Activated T-cell treated with anti-CD3 and anti-CD28 coated beads, Interleukin-2, amount 50 U/mL, for 24 hours (primary cell): Measurements from ENCODE around the gene ABCA3.
"Not testable (repeated sequence)": the region's sequence is repeated elsewhere in the genome, so short reads cannot be mapped to it uniquely, and the experiment has no call there.

ENCODE experiments used
- DNase-seq: peaks from one replicate; pipeline ENCODE4 v3.0.0-alpha.2; 2020
- H3K27ac Mint-ChIP-seq: 2 replicates; pipeline ENCODE4 v1.8.0; 2020; ENCODE audit warnings: mild to moderate bottlenecking, mixed read lengths
- H3K27me3 Mint-ChIP-seq: 2 replicates; pipeline ENCODE4 v1.8.0; 2020; ENCODE audit warnings: mixed read lengths
- H3K36me3 Mint-ChIP-seq: 2 replicates; pipeline ENCODE4 v1.8.0; 2020; ENCODE audit warnings: low read depth, mixed read lengths
- H3K4me1 Mint-ChIP-seq: 2 replicates; pipeline ENCODE4 v1.8.0; 2020; ENCODE audit warnings: low read depth, mixed read lengths
- H3K4me3 Mint-ChIP-seq: 2 replicates; pipeline ENCODE4 v1.8.0; 2020; ENCODE audit warnings: mild to moderate bottlenecking, moderate library complexity, mixed read lengths
- H3K9me3 Mint-ChIP-seq: 2 replicates; pipeline ENCODE4 v1.8.0; 2020; ENCODE audit warnings: mixed read lengths

The ABCA3 gene

DNA sequence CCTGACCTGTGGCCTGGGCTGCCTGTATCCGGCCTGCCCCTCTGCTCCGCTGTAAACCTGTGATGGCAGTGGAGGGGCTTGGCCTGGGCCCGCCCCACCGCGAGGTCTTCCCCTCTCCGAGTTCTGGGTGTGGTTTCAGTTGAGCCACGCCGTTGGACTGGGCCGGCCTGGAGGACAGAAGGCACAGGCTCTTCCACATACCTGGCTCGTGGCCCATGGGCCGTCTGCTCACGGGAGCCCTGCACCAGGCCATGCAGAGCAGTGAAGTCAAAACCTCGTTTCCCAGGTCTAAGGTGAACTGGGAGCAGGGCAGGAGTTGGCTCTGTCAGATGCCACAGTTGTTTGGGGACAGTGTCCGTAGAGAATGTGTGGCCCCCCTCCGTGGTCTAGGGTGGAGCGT lies 67.0 kb downstream of the ABCA3 start:
- no peaks in the 10 kb centered on the region for H3K27me3 Mint-ChIP-seq
- H3K36me3 Mint-ChIP-seq, result peaks cover 6% of the 10 kb centered on the region
- no peak overlapping the region for H3K4me3 Mint-ChIP-seq
- DNase-seq, result no peak
- peaks cover 11% of the 10 kb centered on the region for H3K4me1 Mint-ChIP-seq
- H3K9me3 Mint-ChIP-seq, result no peaks in the 10 kb centered on the region
- H3K27ac Mint-ChIP-seq, result no peak overlapping the region

DNA sequence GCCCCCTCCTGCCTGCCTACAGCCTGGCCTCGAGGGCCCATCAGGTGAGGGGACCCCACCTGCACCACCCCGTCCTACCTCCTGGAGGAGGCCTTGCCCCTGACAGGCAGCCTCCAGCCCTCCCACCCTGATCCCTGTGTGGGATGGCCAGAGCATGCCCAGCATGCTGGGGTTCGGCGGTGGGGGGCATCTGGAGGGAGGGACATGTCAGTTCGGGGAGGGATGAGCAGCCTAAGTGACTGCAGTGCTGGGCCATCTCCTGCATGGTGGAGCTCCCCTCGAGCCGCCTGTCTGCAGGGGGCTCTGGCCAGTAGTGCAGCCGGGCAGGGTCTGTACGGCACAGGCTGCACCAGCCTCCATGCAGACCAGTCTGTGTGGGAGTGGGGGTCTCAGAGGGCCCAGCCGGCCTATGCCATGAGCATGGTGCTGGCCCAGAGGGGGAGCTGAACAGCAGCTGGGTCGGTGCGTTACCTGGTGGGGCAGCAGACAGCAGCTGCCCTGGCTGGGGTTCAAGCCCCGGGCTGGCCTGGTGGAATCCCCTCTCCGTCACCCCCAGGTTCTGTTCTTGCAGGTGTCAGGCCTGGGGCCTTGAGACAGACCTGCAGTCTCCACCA lies 68.6 kb downstream of the ABCA3 start:
- Mint-ChIP-seq H3K36me3 (peaks cover 19% of the 10 kb centered on the region), H3K27ac (no peak overlapping the region), H3K27me3 (no peaks in the 10 kb centered on the region), H3K9me3 (no peaks in the 10 kb centered on the region), H3K4me3 (no peak overlapping the region), H3K4me1 (peaks cover 12% of the 10 kb centered on the region)
- DNase-seq, result no peak

GRCh38 chr16:2270588-2271470 lies 69.7 kb downstream of the ABCA3 start:
- Mint-ChIP-seq H3K9me3 (no peaks in the 10 kb centered on the region), H3K27me3 (no peaks in the 10 kb centered on the region), H3K36me3 (peaks cover 30% of the 10 kb centered on the region), H3K4me1 (peaks cover 22% of the 10 kb centered on the region), H3K27ac (peak overlapping the region; percentile 22), H3K4me3 (no peak overlapping the region)
- no peak for DNase-seq

GRCh38 chr16:2270070-2270462 lies 70.5 kb downstream of the ABCA3 start:
- H3K4me3 Mint-ChIP-seq, result peak overlapping the region; percentile 91
- H3K4me1 Mint-ChIP-seq, result peaks cover 29% of the 10 kb centered on the region
- H3K27me3 Mint-ChIP-seq, result no peaks in the 10 kb centered on the region
- DNase-seq, result no peak
- peaks cover 38% of the 10 kb centered on the region for H3K36me3 Mint-ChIP-seq
- H3K9me3 Mint-ChIP-seq, result no peaks in the 10 kb centered on the region
- H3K27ac Mint-ChIP-seq, result no peak overlapping the region

- Mint-ChIP-seq H3K27me3 (no peaks in the 10 kb centered on the region), H3K36me3 (peaks cover 56% of the 10 kb centered on the region), H3K4me3 (peak within 1 kb of the TSS; percentile 91), H3K9me3 (no peaks in the 10 kb centered on the region), H3K4me1 (peaks cover 37% of the 10 kb centered on the region), H3K27ac (peak within 1 kb of the TSS; percentile 99)
- DNase-seq, result peak; percentile 99
Measured at GRCh38 chr16:2267913-2268666, 72.4 kb downstream of the ABCA3 start, which contains the start of gene RNPS1. Gene RNPS1, minus strand, starts transcription at chr16:2268126. Its CDS starts 3,483 bp downstream, at chr16:2264643.

- H3K4me1 Mint-ChIP-seq, result peaks cover 40% of the 10 kb centered on the region
- H3K36me3 Mint-ChIP-seq, result peaks cover 59% of the 10 kb centered on the region
- H3K27ac Mint-ChIP-seq, result peak overlapping the region; percentile 99
- H3K4me3 Mint-ChIP-seq, result peak overlapping the region; percentile 91
- H3K9me3 Mint-ChIP-seq, DNase-seq, H3K27me3 Mint-ChIP-seq: not testable (repeated sequence)
Measured at GRCh38 chr16:2267505-2267912, 73.0 kb downstream of the ABCA3 start.

- Mint-ChIP-seq H3K36me3 (peaks cover 65% of the 10 kb centered on the region), H3K4me3 (peak overlapping the region; percentile 91), H3K4me1 (peaks cover 40% of the 10 kb centered on the region), H3K27ac (peak overlapping the region; percentile 99)
- not testable (repeated sequence) for H3K27me3 Mint-ChIP-seq, H3K9me3 Mint-ChIP-seq
- peak; percentile 57 for DNase-seq
Measured at GRCh38 chr16:2266887-2267286, 73.6 kb downstream of the ABCA3 start.

- not testable (repeated sequence) for DNase-seq, H3K9me3 Mint-ChIP-seq, H3K27me3 Mint-ChIP-seq, H3K4me3 Mint-ChIP-seq
- Mint-ChIP-seq H3K27ac (peak overlapping the region; percentile 83), H3K4me1 (peaks cover 32% of the 10 kb centered on the region), H3K36me3 (peaks cover 99% of the 10 kb centered on the region)
Measured at GRCh38 chr16:2263026-2263425, 77.5 kb downstream of the ABCA3 start.

DNA sequence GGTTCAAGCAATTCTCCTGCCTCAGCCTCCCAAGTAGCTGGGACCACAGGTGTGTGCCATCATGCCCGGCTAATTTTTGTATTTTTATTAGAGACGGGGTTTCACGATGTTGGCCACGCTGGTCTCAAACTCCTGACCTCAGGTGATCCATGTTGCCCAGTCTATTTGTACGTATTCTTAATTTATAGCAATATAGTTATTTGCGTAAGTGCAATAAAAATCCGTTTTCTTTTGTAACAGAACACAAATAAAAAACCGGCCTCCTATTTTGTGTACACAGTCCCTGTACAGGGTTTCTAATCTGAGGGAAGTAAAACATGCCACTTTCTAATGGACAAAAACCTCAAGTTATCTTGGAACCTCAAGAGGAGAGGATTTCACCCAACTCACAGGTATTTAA lies 80.3 kb downstream of the ABCA3 start:
- peaks cover 16% of the 10 kb centered on the region for H3K4me1 Mint-ChIP-seq
- H3K4me3 Mint-ChIP-seq, result no peak overlapping the region
- H3K36me3 Mint-ChIP-seq, result peaks cover 100% of the 10 kb centered on the region
- no peaks in the 10 kb centered on the region for H3K27me3 Mint-ChIP-seq
- no peaks in the 10 kb centered on the region for H3K9me3 Mint-ChIP-seq
- no peak overlapping the region for H3K27ac Mint-ChIP-seq
- DNase-seq, result no peak

DNA sequence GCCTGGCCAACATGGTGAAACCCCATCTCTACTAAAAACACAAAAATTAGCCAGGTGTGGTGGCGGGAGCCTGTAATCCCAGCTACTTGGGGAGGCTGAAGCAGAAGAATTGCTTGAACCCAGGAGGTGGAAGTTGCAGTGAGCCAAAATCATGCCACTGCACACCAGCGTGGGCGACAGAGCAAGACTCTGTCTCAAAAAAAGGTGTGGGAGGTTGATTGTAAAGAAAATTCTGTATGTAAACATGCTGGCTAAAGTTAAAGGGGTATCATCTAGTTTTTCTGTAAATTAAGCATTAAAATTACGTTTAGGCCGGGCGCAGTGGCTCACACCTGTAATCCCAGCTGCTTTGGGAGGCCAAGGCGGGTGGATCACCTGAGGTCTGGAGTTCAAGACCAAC lies 82.0 kb downstream of the ABCA3 start:
- Mint-ChIP-seq H3K36me3 (peaks cover 98% of the 10 kb centered on the region), H3K27ac (peak overlapping the region; percentile 64)
- not testable (repeated sequence) for H3K4me3 Mint-ChIP-seq, H3K27me3 Mint-ChIP-seq, DNase-seq, H3K9me3 Mint-ChIP-seq, H3K4me1 Mint-ChIP-seq

DNA sequence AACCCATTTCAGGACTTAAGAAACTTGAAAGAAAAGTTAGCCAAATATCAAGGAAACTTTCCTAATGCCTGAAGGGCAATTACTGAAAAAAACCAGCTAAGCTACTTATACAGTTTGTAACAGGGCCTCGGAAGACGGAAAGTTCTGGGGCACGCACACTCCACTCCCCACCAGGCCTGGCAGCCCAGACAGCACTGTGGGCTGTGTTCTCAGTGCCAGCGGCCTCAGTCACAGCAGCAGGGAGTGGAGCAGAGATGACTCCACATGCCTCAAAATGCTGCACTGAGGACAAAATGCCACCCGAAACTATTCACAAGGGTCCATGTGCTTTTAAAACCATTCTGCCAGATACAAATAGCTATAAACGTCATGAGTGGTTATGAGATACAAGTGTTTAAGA lies 82.8 kb downstream of the ABCA3 start:
- Mint-ChIP-seq H3K27ac (peak overlapping the region; percentile 65), H3K4me3 (no peak overlapping the region), H3K9me3 (no peaks in the 10 kb centered on the region), H3K4me1 (peaks cover 9% of the 10 kb centered on the region), H3K27me3 (no peaks in the 10 kb centered on the region), H3K36me3 (peaks cover 98% of the 10 kb centered on the region)
- DNase-seq, result no peak

DNA sequence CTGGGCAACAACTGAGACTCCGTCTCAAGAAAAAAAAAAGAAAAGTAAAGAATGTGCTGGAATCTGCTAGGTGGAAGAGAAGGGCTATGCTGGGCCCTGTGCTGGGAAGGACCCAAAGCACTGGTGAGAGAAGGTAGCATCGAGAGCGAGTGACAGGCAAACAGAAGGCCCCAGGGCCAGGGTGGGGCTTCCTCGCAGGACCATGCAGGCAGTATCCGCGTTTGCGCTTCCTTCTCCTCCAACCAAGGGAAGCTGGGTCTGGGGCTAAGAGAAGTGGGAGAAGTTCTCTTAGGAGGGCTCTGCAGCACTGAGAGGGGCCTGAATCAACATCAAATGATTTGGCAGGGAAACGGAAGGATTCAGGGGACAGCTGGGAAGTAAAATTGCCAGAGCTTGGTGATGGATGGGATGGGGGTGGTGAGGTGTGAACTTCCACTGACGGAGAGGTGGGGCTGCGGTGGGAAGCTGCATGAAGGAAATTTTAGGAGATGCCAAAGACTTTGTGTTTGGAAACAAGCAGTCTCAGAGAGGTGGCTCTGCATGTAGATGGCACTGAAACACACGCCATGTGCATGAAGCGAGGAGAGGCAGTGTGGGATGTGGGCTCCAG lies 83.9 kb downstream of the ABCA3 start:
- no peaks in the 10 kb centered on the region for H3K27me3 Mint-ChIP-seq
- H3K36me3 Mint-ChIP-seq, result peaks cover 97% of the 10 kb centered on the region
- H3K4me3 Mint-ChIP-seq, result no peak overlapping the region
- H3K27ac Mint-ChIP-seq, result peak overlapping the region; percentile 82
- no peak for DNase-seq
- H3K4me1 Mint-ChIP-seq, result peaks cover 15% of the 10 kb centered on the region
- no peaks in the 10 kb centered on the region for H3K9me3 Mint-ChIP-seq

DNA sequence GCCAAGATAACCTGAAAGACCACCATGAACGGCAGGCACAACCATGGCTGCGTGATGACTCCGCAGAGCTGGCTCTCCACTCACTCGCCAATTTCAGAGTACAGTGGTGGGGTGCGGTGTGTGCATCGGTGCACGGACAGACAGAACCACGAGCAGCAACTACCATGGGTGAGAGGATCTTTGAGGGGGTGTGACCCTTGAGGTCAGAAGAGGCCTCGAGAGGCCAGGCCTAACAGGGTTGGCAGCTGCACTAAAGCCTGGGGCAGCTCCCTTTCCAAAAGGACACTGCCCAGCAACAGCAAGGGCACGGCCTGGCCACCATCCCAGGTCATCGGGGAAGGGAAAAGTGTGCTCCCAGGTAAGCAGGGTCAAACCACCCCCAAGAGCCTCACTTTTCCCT lies 87.2 kb downstream of the ABCA3 start:
- peak overlapping the region; percentile 59 for H3K27ac Mint-ChIP-seq
- no peak overlapping the region for H3K4me3 Mint-ChIP-seq
- peaks cover 20% of the 10 kb centered on the region for H3K4me1 Mint-ChIP-seq
- no peaks in the 10 kb centered on the region for H3K9me3 Mint-ChIP-seq
- peaks cover 83% of the 10 kb centered on the region for H3K36me3 Mint-ChIP-seq
- DNase-seq, result no peak
- H3K27me3 Mint-ChIP-seq, result no peaks in the 10 kb centered on the region

GRCh38 chr16:2252806-2253148 lies 87.8 kb downstream of the ABCA3 start:
- H3K4me1 Mint-ChIP-seq, result peaks cover 20% of the 10 kb centered on the region
- H3K27me3 Mint-ChIP-seq, result no peaks in the 10 kb centered on the region
- no peak overlapping the region for H3K4me3 Mint-ChIP-seq
- H3K27ac Mint-ChIP-seq, result peak overlapping the region; percentile 59
- DNase-seq, result no peak
- peaks cover 80% of the 10 kb centered on the region for H3K36me3 Mint-ChIP-seq
- H3K9me3 Mint-ChIP-seq, result no peaks in the 10 kb centered on the region
